Measurements from ENCODE around the gene C2CD4D. TPM values are rescaled to one million over a fixed set of nuclear protein-coding genes. Genes with fewer than 3 reads are reported as not detected.

Gene C2CD4D
- total RNA-seq, 1 experiment from 2014 or later: 0.94 TPM

DNA sequence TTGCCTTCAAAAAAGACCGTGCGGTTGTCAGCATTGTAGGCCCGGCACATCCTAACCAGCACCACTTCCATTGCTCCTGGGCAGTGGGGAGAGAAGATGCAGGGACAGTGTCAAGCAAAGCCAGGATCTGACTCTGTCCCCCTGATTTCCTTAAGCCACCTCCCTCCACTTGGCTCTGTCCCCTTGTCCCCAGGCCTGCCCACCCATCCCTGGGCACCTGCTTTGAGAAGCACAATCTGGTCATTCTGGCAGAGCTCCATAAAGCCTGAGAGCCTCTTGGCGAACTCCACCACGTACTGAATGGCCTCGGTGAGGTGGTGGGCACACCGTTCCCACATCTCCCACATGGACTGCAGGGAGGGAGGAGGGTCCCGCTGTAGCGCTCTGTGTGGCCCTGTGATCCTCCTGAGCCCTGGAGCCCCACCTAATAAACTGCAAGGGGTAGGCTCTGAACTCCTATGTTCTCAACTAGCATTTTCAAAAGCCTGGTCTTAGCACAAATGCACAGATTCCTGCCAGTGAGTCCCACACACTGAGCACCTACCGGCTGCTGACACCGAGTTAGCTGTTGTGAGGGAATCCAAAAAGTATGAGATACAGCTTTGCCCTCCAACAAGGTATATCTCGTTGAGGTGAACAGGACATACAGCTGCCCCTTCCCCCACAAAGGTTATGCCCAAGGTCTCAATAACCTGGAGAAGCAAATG, 26.2 kb downstream of the C2CD4D start:
- ChIA-PET CTCF (no interaction called here), POLR2A (no interaction called here)
- ATAC-seq (no peak), DNase-seq (ENCODE audit: low spot score) (no peak)
- TF ChIP-seq NR2C2 (CRISPR knock-in tag; IDR thresholded peaks at IDR 0.05) (no peak), TEAD1 (CRISPR knock-in tag; IDR thresholded peaks at IDR 0.05) (no peak), IRF2 (CRISPR knock-in tag; IDR thresholded peaks at IDR 0.05; ENCODE audit: borderline replicate concordance, low read depth) (no peak), FOXK1 (CRISPR knock-in tag; IDR thresholded peaks at IDR 0.05) (no peak), ZNF121 (CRISPR knock-in tag; IDR thresholded peaks at IDR 0.05) (no peak), JAZF1 (CRISPR knock-in tag; IDR thresholded peaks at IDR 0.05) (no peak), TP53 (CRISPR knock-in tag; IDR thresholded peaks at IDR 0.05) (no peak), CBFB (CRISPR knock-in tag; IDR thresholded peaks at IDR 0.05; ENCODE audit: low read depth) (no peak), ATF1 (CRISPR knock-in tag; IDR thresholded peaks at IDR 0.05) (no peak), ZNF416 (CRISPR knock-in tag; IDR thresholded peaks at IDR 0.05) (no peak)
- TF ChIP-seq, protein P1, sequence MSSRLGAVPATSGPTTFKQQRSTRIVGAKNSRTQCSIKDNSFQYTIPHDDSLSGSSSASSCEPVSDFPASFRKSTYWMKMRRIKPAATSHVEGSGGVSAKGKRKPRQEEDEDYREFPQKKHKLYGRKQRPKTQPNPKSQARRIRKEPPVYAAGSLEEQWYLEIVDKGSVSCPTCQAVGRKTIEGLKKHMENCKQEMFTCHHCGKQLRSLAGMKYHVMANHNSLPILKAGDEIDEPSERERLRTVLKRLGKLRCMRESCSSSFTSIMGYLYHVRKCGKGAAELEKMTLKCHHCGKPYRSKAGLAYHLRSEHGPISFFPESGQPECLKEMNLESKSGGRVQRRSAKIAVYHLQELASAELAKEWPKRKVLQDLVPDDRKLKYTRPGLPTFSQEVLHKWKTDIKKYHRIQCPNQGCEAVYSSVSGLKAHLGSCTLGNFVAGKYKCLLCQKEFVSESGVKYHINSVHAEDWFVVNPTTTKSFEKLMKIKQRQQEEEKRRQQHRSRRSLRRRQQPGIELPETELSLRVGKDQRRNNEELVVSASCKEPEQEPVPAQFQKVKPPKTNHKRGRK (CRISPR knock-in tag; IDR thresholded peaks at IDR 0.05; ENCODE audit: borderline replicate concordance): no peak
- TF ChIP-seq, protein P2, sequence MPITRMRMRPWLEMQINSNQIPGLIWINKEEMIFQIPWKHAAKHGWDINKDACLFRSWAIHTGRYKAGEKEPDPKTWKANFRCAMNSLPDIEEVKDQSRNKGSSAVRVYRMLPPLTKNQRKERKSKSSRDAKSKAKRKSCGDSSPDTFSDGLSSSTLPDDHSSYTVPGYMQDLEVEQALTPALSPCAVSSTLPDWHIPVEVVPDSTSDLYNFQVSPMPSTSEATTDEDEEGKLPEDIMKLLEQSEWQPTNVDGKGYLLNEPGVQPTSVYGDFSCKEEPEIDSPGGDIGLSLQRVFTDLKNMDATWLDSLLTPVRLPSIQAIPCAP (CRISPR knock-in tag; IDR thresholded peaks at IDR 0.05): no peak
- TF ChIP-seq, protein P3, sequence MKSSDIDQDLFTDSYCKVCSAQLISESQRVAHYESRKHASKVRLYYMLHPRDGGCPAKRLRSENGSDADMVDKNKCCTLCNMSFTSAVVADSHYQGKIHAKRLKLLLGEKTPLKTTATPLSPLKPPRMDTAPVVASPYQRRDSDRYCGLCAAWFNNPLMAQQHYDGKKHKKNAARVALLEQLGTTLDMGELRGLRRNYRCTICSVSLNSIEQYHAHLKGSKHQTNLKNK (CRISPR knock-in tag; IDR thresholded peaks at IDR 0.05): no peak
- TF ChIP-seq, protein P4, sequence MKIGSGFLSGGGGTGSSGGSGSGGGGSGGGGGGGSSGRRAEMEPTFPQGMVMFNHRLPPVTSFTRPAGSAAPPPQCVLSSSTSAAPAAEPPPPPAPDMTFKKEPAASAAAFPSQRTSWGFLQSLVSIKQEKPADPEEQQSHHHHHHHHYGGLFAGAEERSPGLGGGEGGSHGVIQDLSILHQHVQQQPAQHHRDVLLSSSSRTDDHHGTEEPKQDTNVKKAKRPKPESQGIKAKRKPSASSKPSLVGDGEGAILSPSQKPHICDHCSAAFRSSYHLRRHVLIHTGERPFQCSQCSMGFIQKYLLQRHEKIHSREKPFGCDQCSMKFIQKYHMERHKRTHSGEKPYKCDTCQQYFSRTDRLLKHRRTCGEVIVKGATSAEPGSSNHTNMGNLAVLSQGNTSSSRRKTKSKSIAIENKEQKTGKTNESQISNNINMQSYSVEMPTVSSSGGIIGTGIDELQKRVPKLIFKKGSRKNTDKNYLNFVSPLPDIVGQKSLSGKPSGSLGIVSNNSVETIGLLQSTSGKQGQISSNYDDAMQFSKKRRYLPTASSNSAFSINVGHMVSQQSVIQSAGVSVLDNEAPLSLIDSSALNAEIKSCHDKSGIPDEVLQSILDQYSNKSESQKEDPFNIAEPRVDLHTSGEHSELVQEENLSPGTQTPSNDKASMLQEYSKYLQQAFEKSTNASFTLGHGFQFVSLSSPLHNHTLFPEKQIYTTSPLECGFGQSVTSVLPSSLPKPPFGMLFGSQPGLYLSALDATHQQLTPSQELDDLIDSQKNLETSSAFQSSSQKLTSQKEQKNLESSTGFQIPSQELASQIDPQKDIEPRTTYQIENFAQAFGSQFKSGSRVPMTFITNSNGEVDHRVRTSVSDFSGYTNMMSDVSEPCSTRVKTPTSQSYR (CRISPR knock-in tag; IDR thresholded peaks at IDR 0.05): no peak
- TF ChIP-seq, protein P5, sequence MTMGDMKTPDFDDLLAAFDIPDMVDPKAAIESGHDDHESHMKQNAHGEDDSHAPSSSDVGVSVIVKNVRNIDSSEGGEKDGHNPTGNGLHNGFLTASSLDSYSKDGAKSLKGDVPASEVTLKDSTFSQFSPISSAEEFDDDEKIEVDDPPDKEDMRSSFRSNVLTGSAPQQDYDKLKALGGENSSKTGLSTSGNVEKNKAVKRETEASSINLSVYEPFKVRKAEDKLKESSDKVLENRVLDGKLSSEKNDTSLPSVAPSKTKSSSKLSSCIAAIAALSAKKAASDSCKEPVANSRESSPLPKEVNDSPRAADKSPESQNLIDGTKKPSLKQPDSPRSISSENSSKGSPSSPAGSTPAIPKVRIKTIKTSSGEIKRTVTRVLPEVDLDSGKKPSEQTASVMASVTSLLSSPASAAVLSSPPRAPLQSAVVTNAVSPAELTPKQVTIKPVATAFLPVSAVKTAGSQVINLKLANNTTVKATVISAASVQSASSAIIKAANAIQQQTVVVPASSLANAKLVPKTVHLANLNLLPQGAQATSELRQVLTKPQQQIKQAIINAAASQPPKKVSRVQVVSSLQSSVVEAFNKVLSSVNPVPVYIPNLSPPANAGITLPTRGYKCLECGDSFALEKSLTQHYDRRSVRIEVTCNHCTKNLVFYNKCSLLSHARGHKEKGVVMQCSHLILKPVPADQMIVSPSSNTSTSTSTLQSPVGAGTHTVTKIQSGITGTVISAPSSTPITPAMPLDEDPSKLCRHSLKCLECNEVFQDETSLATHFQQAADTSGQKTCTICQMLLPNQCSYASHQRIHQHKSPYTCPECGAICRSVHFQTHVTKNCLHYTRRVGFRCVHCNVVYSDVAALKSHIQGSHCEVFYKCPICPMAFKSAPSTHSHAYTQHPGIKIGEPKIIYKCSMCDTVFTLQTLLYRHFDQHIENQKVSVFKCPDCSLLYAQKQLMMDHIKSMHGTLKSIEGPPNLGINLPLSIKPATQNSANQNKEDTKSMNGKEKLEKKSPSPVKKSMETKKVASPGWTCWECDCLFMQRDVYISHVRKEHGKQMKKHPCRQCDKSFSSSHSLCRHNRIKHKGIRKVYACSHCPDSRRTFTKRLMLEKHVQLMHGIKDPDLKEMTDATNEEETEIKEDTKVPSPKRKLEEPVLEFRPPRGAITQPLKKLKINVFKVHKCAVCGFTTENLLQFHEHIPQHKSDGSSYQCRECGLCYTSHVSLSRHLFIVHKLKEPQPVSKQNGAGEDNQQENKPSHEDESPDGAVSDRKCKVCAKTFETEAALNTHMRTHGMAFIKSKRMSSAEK (CRISPR knock-in tag; IDR thresholded peaks at IDR 0.05; ENCODE audit: borderline replicate concordance): no peak
- TF ChIP-seq, protein P6, sequence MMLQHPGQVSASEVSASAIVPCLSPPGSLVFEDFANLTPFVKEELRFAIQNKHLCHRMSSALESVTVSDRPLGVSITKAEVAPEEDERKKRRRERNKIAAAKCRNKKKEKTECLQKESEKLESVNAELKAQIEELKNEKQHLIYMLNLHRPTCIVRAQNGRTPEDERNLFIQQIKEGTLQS (CRISPR knock-in tag; conservative IDR thresholded peaks at IDR 0.05): no peak
- TF ChIP-seq, protein P7, sequence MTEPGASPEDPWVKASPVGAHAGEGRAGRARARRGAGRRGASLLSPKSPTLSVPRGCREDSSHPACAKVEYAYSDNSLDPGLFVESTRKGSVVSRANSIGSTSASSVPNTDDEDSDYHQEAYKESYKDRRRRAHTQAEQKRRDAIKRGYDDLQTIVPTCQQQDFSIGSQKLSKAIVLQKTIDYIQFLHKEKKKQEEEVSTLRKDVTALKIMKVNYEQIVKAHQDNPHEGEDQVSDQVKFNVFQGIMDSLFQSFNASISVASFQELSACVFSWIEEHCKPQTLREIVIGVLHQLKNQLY (CRISPR knock-in tag; IDR thresholded peaks at IDR 0.05): no peak
- TF ChIP-seq, protein P8, sequence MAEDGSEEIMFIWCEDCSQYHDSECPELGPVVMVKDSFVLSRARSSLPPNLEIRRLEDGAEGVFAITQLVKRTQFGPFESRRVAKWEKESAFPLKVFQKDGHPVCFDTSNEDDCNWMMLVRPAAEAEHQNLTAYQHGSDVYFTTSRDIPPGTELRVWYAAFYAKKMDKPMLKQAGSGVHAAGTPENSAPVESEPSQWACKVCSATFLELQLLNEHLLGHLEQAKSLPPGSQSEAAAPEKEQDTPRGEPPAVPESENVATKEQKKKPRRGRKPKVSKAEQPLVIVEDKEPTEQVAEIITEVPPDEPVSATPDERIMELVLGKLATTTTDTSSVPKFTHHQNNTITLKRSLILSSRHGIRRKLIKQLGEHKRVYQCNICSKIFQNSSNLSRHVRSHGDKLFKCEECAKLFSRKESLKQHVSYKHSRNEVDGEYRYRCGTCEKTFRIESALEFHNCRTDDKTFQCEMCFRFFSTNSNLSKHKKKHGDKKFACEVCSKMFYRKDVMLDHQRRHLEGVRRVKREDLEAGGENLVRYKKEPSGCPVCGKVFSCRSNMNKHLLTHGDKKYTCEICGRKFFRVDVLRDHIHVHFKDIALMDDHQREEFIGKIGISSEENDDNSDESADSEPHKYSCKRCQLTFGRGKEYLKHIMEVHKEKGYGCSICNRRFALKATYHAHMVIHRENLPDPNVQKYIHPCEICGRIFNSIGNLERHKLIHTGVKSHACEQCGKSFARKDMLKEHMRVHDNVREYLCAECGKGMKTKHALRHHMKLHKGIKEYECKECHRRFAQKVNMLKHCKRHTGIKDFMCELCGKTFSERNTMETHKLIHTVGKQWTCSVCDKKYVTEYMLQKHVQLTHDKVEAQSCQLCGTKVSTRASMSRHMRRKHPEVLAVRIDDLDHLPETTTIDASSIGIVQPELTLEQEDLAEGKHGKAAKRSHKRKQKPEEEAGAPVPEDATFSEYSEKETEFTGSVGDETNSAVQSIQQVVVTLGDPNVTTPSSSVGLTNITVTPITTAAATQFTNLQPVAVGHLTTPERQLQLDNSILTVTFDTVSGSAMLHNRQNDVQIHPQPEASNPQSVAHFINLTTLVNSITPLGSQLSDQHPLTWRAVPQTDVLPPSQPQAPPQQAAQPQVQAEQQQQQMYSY (CRISPR knock-in tag; IDR thresholded peaks at IDR 0.05): no peak
- Mint-ChIP-seq H3K27me3 (ENCODE audit: low read depth) (no peaks in the 10 kb centered on the region), H3K27ac (no peak overlapping the region), H3K9me3 (no peaks in the 10 kb centered on the region), H3K4me1 (peaks cover 14% of the 10 kb centered on the region), H3K36me3 (no peaks in the 10 kb centered on the region), H3K4me3 (no peak overlapping the region)

All from WTC11 (cell line).